Peyer's patch (tissue), 4 donors: ENCODE results near the gene PRRG2. TPM values are rescaled to one million over a fixed set of nuclear protein-coding genes. Genes with fewer than 3 reads are reported as not detected.

Experiments used
- DNase-seq, 3 donors: peaks; one replicate each; pipeline ENCODE4 v3.0.0-alpha.2; 2017 to 2019
- H3K27ac ChIP-seq, 4 donors: fragments of 200-600 bp; sonication (generic); one replicate each; pipeline ENCODE4 v1.5.1; 2016 to 2019
- H3K27me3 ChIP-seq, 2 donors: fragments of 200-600 bp; sonication (generic); one replicate each; pipeline ENCODE4 v1.5.1; 2019
- H3K36me3 ChIP-seq, 3 donors: fragments of 200-600 bp; sonication (generic); one replicate each; pipeline ENCODE4 v1.5.1; 2016 to 2019
- H3K4me1 ChIP-seq, 4 donors: fragments of 200-600 bp; sonication (generic); one replicate each; pipeline ENCODE4 v1.5.1; 2016 to 2019
- H3K4me3 ChIP-seq, 4 donors: fragments of 200-600 bp; sonication (generic); 1 replicate in 3 of 4; 2 replicates in 1 of 4; pipeline ENCODE4 v1.5.1; 2016 to 2019; ENCODE audit warnings: mild to moderate bottlenecking in 1 of 4
- H3K9me3 ChIP-seq, 4 donors: fragments of 200-600 bp; sonication (generic); one replicate each; pipeline ENCODE4 v1.5.1; 2016 to 2019; ENCODE audit warnings: mild to moderate bottlenecking in 1 of 4
- POLR2A ChIP-seq, 2 donors: fragments of 450-650 bp; IDR thresholded peaks; one replicate each; pipeline ENCODE4 v1.5.1; 2017; ENCODE audit warnings: antibody characterized with exemption in 2 of 2, mild to moderate bottlenecking in 2 of 2, moderate library complexity in 2 of 2
- total RNA-seq, 4 donors: library from RNA; depleted of rRNA; stranded (reverse); fragments of >200 nt; gene quantifications; one replicate each; pipeline ENCODE4 v1.1.0, GENCODE V29; 2016
- TF ChIP-seq, protein P1 (sequence below), 6 experiments: fragments of 450-650 bp in 4 of 6; fragments of 200-600 bp in 2 of 6; sonication (generic) in 1 of 6; IDR thresholded peaks; one replicate each; pipeline ENCODE4 v1.5.1; 2017 to 2019; ENCODE audit warnings: antibody characterized with exemption in 6 of 6, mild to moderate bottlenecking in 3 of 6, moderate library complexity in 1 of 6

PRRG2 gene
- total RNA-seq, 4 donors from 2014 or later: 1.7 to 20.8 (median 13.1) TPM

DNA sequence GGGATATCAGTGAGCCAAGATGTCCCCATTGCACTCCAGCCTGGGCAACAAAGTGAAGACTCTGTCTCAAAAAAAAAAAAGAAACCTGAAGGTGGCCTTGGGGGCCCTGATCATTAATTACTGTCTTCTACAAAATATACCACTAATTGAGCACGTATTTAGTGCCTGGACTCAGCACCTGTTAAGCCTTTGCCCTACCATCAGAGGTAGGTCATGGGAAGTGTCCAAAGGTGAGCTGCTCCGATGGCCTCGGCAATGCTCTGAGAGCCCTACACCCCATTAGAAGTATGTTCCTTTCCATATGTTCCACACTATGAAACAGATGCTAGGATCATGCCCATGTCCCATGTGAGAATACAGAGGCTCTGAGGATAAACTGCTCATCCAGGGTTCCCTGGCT, 21.7 kb upstream of the PRRG2 start:
- Histone ChIP-seq H3K4me1 (peaks cover 3 to 85% (median 23%) of the 10 kb centered on the region in 4 donors), H3K27ac (peak overlapping the region; percentile 72 to 95 (median 79)), H3K27me3 (no peaks in the 10 kb centered on the region), H3K9me3 (no peaks in the 10 kb centered on the region), H3K36me3 (peaks cover 0 to 41% (median 0%) of the 10 kb centered on the region in 3 donors), H3K4me3 (peak overlapping the region in 2 of 4 donors; percentile 2 to 27)
- TF ChIP-seq, protein P1, sequence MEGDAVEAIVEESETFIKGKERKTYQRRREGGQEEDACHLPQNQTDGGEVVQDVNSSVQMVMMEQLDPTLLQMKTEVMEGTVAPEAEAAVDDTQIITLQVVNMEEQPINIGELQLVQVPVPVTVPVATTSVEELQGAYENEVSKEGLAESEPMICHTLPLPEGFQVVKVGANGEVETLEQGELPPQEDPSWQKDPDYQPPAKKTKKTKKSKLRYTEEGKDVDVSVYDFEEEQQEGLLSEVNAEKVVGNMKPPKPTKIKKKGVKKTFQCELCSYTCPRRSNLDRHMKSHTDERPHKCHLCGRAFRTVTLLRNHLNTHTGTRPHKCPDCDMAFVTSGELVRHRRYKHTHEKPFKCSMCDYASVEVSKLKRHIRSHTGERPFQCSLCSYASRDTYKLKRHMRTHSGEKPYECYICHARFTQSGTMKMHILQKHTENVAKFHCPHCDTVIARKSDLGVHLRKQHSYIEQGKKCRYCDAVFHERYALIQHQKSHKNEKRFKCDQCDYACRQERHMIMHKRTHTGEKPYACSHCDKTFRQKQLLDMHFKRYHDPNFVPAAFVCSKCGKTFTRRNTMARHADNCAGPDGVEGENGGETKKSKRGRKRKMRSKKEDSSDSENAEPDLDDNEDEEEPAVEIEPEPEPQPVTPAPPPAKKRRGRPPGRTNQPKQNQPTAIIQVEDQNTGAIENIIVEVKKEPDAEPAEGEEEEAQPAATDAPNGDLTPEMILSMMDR (IDR thresholded peaks at IDR 0.05): no peak
- no peak for TF ChIP-seq POLR2A (IDR thresholded peaks at IDR 0.05)
- DNase-seq: no peak

DNA sequence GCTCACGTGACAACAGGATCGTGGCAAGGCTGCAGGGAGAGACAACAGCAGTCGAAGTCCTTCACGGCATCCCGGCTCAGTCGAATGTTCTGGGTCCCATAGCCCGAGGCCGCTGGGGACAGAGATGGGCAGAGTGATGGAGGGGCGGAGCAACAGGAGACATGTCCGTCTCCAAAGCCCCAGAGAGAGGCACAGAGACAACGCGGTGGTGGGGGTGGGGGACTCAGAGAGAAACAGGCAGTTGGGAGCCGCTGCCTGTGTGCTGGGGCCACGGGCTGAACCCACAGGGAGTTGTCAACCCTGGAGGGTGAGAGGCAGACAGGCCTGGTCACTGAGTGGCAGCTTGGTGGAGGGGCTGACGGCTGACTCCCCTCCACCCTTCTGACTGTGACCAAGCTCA, 21.2 kb upstream of the PRRG2 start:
- Histone ChIP-seq H3K4me3 (peak overlapping the region in 3 of 4 donors; percentile 2 to 27 (median 13)), H3K36me3 (peaks cover 0 to 41% (median 0%) of the 10 kb centered on the region in 3 donors), H3K9me3 (no peaks in the 10 kb centered on the region), H3K27ac (peak overlapping the region; percentile 72 to 95 (median 79)), H3K27me3 (no peaks in the 10 kb centered on the region), H3K4me1 (peaks cover 3 to 85% (median 20%) of the 10 kb centered on the region in 4 donors)
- TF ChIP-seq, protein P1 (IDR thresholded peaks at IDR 0.05): no peak
- TF ChIP-seq POLR2A (IDR thresholded peaks at IDR 0.05): no peak
- DNase-seq: no peak

DNA sequence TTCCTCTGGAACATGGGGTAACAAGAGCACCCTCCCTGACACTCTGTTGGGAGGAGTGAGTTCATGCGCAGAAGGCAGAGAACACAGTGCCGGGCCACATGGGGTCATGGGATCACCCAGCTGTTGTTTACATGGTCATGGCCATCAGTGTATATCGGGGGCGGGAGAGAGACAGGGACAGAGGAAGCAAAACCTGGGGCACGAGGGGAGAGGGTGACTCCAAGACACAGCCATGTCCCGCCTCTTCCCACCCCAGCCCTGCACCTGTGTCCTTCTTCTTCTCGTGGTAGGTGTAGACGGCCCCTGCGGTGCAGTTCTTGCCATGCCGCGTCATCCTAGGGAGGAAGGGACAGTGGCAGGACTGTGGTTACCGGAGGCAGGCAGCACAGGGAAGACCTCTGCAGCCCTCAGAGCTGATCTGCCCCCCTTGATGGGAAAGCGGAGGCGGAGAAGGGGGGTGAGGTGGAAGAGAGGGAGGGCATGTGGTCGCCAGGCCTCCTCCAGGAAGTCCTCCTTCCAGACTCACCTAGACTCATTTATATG, 20.7 kb upstream of the PRRG2 start:
- peak overlapping the region; percentile 72 to 95 (median 79) for H3K27ac ChIP-seq
- peaks cover 0 to 39% (median 0%) of the 10 kb centered on the region in 3 donors for H3K36me3 ChIP-seq
- peaks cover 3 to 85% (median 20%) of the 10 kb centered on the region in 4 donors for H3K4me1 ChIP-seq
- TF ChIP-seq POLR2A (IDR thresholded peaks at IDR 0.05): no peak
- H3K27me3 ChIP-seq: no peaks in the 10 kb centered on the region
- no peaks in the 10 kb centered on the region for H3K9me3 ChIP-seq
- peak overlapping the region in 3 of 4 donors; percentile 2 to 27 (median 13) for H3K4me3 ChIP-seq
- DNase-seq: peak; percentile 55 to 75 (median 63)

DNA sequence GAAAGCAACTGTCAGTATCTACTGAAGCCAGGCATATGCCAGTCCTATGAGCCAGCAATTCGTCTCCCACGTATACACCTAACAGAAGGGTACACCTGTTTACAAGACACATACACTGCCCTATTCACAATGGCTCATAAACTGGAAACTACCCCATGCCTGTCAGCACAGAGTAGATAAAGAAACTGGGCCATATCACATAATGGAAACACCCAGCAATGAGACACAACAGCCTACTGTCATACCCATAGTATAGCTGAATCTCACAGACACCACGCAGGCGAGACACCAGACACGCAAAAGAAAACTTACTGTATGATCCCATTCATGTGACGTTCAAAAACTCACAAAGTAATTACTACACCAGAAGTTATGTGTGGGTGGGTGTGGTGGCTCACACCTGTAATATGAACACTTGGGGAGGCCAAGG, 16.5 kb upstream of the PRRG2 start:
- DNase-seq: no peak
- Histone ChIP-seq H3K9me3 (no peaks in the 10 kb centered on the region), H3K27me3 (no peaks in the 10 kb centered on the region), H3K27ac (peak overlapping the region; percentile 40 to 64 (median 58)), H3K4me1 (peaks cover 10 to 86% (median 23%) of the 10 kb centered on the region in 4 donors), H3K36me3 (peaks cover 0 to under 1% (median 0%) of the 10 kb centered on the region in 3 donors), H3K4me3 (no peak overlapping the region)
- TF ChIP-seq POLR2A (IDR thresholded peaks at IDR 0.05): no peak
- TF ChIP-seq, protein P1 (IDR thresholded peaks at IDR 0.05): no peak

DNA sequence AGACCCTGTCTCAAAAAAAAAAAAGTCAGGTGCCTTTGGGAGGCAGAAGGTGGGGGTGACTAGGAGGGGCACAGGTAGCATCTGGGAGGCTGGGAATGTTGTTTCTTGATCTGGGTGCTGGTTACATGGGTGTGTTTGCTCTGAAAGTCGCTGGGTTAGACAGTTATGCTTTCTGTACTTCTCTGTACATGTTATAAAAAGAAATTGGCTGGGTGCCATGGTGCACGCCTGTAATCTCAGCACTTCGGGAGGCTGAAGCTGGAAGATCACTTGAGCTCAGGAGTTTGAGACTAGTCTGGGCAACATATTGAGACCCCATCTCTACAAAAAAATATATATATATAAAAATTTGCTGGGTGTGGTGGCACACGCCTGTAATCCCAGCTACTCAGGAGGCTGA, 15.9 kb upstream of the PRRG2 start:
- H3K27ac ChIP-seq: peak overlapping the region; percentile 40 to 64 (median 58)

DNA sequence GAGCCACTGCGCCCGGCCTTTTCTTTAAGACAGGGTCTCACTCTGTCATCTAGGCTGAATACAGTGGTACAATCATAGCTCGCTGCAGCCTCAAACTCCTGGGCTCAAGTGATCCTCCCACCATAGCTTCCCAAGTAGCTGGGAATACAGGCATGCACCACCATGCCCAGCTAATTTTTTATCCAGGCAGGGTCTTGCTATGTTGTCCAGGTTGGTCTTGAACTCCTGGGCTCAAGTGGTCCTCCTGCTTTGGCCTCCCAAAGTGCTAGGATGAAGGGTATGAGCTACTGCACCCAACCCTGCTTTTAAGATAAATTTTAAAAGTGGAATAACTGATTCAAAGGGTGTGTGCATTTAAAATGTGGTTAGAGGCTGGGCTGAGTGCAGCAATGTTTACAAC, 14.8 kb upstream of the PRRG2 start:
- Histone ChIP-seq H3K4me1 (peaks cover 3 to 85% (median 15%) of the 10 kb centered on the region in 4 donors), H3K27ac (no peak overlapping the region)

More for the DNA sequence above, 15.9 kb upstream of the PRRG2 start:
- H3K9me3 ChIP-seq: no peaks in the 10 kb centered on the region
- DNase-seq: peak in 1 of 3 donors; percentile 80
- no peaks in the 10 kb centered on the region for H3K27me3 ChIP-seq
- peaks cover 8 to 85% (median 20%) of the 10 kb centered on the region in 4 donors for H3K4me1 ChIP-seq
- TF ChIP-seq, protein P1 (IDR thresholded peaks at IDR 0.05): no peak
- no peak for TF ChIP-seq POLR2A (IDR thresholded peaks at IDR 0.05)
- H3K36me3 ChIP-seq: no peaks in the 10 kb centered on the region
- no peak overlapping the region for H3K4me3 ChIP-seq

More for the DNA sequence above, 14.8 kb upstream of the PRRG2 start:
- H3K36me3 ChIP-seq: no peaks in the 10 kb centered on the region
- no peak for DNase-seq
- TF ChIP-seq, protein P1 (IDR thresholded peaks at IDR 0.05): no peak
- TF ChIP-seq POLR2A (IDR thresholded peaks at IDR 0.05): no peak
- no peak overlapping the region for H3K4me3 ChIP-seq
- H3K9me3 ChIP-seq: no peaks in the 10 kb centered on the region
- H3K27me3 ChIP-seq: no peaks in the 10 kb centered on the region
